RPMI8226 (cell line): ENCODE data around the gene GPN1.
"Not testable (repeated sequence)": the region's sequence is repeated elsewhere in the genome, so short reads cannot be mapped to it uniquely, and the experiment has no call there.

Experiments used
- DNase-seq: peaks from one replicate; pipeline ENCODE4 v3.0.0-alpha.2; 2015

The GPN1 gene

GRCh38 chr2:27627963-27628766, 685 bp upstream of the GPN1 start:
- no peak for DNase-seq

DNA sequence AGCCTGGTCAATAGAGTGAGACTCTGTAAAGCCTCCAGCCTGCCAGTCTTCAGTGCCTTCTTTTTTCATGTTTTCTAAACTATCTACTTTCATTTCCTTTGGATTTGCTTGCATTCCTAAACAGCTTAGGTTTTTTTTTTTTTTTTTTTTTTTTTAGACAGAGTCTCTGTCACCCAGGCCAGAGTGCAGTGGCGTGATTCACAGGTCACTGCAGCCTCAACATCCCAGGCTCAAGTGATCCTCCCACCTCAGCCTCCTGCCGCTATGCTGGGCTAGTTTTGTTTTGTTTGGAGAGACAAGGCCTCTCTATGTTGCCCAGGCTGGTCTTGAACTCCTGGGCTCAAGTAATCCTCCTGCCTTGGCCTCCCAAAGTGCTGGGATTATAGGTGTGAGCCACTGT, 1.4 kb downstream of the GPN1 start:
- not testable (repeated sequence) for DNase-seq

DNA sequence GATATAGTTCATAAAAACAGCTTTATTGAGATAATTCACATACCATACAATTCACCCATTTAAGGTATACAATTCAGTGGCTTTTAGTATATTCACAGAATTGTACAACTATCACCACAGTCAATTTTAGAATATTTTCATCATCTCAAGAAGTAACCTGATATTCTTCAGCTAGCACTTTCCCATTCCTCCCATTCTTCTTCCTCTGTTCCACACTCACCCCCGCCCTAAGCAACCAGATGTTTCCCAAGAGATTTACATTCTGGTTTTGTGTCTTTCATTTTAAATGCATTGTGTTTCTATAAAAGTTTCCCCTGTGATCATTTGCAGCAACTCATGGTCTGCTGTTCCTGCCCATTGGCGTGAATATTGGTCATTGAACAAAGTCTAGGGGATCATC, 5.4 kb downstream of the GPN1 start:
- no peak for DNase-seq

DNA sequence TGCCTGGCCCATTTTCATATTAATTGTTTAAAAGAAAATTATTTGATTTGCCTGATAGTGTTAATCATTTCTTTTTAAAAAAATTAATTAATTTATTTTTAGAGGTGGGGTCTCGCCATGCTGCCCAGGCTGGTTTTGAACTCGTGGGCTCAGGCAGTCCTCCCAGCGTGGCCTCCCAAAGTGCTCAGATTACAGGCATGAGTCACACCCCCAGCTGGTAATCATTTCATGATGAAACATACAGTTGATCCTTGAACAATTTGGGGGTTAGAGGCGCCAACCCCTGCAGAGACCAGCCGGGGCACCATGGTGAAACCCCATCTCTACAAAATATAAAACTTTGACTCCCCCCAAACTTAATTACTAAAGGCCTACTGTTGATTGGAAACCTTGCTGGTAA, 7.9 kb downstream of the GPN1 start:
- no peak for DNase-seq

DNA sequence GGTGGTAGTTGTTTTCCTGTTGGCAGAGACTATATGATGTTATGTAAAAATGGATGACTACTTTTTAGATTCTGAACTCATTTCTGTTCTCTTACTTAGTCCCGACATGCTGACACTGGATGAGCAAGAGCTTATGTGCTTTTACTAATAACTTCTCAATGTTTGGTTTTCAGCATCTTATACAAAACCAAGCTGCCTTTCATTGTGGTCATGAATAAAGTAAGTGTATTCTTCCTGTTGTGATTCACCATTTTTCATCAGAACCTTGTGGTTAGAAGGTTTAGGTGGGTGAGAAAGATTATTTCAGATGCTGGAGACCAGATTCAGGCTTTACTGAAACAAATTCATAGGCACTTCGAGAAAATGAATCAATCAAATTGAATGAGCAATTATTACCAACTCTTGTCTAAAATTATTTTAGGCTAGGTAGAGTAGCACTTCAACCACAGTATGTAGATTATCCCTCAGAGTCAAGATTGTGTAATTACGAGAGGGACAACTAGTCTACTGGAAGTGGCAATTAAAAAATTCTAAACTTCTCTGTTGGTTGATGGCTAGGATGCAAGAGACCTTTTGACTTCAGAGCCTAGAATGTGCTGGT, 9.3 kb downstream of the GPN1 start:
- DNase-seq: no peak

DNA sequence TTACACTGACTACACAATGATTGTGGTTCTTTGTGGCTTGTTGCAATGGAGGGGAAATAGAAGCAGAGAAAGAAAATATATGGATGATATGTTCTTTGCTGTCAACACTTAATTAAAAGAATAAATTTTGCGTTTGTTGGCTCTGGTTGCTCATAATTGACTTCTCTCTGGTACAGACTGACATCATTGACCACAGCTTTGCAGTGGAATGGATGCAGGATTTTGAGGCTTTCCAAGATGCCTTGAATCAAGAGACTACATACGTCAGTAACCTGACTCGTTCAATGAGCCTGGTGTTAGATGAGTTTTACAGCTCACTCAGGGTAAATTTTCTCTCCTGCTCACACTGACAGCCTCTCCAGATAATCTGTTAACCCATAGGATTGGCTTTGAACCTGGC, 9.9 kb downstream of the GPN1 start:
- DNase-seq: no peak

- no peak for DNase-seq
These were observed 11.9 kb downstream of the GPN1 start for GRCh38 chr2:27640722-27641245.

GRCh38 chr2:27645197-27645596, 16.3 kb downstream of the GPN1 start:
- DNase-seq: no peak

- DNase-seq: no peak
These were observed 18.4 kb downstream of the GPN1 start for GRCh38 chr2:27647289-27647688.

GRCh38 chr2:27647737-27648136, 18.9 kb downstream of the GPN1 start:
- DNase-seq: no peak

GRCh38 chr2:27651056-27651455, 22.2 kb downstream of the GPN1 start:
- no peak for DNase-seq

DNA sequence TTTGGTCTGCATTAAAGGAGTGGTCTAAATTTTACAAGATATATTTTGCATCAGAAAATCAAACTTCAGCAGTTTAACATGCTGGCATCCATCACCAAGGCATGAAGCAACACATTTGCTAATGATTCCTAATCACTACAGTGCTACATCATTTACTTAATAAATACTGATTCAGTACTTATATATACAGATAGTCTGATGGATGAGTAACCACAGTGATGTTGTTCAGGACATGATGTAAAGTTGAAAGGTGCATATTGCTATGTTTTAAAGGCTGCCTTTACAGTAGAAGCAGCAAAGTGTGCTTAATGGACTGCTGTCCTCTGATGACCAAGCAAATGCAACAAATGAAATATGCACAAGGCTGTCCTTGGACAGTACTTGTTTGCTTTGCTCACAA, 23.5 kb downstream of the GPN1 start:
- no peak for DNase-seq

DNA sequence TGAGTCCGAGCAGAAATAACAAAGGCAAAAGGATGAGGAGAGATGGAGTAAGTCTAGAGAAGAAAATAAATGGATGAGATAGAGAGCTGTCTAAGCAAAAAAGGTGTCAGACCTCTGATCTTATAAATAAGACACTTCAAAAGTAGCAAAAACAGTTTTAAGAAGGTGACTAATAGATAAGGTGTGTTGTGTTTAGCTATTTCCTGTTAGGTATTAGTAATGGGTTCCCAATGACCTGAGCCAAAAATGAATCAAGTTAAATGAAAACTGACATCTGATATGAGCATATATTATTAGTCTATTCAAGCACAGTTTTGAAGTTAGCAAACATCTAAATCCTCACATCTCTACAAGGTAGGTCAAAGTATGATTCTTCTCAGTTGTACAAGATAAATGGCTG, 23.9 kb downstream of the GPN1 start:
- DNase-seq: no peak

GRCh38 chr2:27653397-27653796, 24.5 kb downstream of the GPN1 start:
- no peak for DNase-seq

DNA sequence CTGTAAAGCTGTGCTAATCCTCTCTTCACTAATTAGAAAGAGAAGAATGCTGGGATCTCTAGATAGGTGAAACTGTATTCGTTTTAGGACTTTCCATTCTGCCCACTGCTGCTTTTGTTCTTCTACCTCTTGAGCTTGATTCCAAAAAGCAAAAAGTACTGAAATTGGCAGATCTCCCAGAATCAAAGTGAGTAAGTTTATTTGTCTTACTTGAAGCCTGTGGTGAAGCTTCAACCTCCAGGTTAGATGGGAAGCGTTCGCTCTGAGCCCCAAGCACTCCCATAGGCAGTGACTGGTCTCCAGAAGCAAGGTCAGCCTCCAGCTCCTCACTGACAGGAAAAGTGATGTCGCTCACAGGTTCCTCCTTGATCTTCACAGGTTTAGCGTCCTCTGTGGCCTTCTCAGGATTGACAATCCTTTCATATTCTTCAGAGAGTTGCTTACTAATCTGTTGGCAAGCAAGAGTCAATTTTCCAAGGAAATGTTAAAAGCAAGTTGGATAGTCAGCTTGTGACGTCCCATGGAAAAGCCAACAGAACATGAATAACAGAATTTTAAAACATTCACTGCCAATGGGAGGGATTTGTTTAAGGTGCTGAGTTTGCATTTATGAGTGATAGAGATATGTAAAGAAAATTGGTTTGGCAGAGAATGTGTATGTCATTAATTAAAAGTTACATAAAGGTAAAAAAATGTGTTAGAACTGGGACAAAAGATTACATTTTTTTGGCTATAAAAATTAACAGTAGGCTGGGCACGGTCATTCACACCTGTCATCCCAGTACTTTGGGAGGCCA, 26.5 kb downstream of the GPN1 start:
- no peak for DNase-seq

- DNase-seq: no peak
These were observed 32.5 kb downstream of the GPN1 start for GRCh38 chr2:27661371-27661770.

GRCh38 chr2:27663285-27664153, 34.7 kb downstream of the GPN1 start, which contains the start of the genes SLC4A1AP and SUPT7L:
TSS of gene SLC4A1AP (plus strand) at chr2:27663889. CDS start at chr2:27663915, 26 bp downstream.
TSS of gene SUPT7L (minus strand) at chr2:27663614. CDS start at chr2:27662192, 1,422 bp downstream.
- DNase-seq: peak; percentile 76

GRCh38 chr2:27664154-27664574, 35.3 kb downstream of the GPN1 start:
- DNase-seq: peak; percentile 7

DNA sequence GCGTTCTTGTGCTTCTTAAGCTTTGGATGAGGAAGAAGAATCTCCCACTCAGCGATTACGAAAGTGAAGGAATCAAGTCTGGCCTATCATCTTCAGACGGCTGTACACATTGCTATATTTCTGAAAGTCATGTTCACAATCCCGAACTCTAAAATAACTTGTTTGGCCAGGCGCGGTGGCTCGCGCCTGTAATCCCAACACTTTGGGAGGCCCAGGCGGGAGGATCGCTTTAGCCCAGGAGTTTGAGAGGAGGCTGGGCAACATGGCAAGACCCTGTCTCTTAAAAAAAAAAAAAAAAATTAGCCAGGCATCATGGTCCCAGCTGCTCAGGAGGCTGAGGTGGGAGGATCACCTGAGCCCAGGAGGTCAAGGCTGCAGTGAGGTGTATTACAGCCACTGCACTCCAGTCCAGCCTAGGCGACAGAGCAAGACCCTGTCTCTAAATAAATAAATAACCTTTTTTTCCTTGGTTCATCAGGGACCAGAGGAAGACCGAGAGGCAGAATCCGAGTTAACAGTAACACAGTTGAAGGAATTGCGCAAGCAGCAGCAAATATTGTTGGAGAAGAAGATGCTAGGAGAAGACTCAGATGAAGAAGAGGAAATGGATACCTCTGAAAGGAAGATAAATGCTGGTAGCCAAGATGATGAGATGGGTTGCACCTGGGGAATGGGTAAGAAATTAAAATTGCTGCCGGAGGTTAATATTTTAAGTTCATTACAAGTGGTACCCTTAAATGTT, 35.9 kb downstream of the GPN1 start:
- no peak for DNase-seq

DNA sequence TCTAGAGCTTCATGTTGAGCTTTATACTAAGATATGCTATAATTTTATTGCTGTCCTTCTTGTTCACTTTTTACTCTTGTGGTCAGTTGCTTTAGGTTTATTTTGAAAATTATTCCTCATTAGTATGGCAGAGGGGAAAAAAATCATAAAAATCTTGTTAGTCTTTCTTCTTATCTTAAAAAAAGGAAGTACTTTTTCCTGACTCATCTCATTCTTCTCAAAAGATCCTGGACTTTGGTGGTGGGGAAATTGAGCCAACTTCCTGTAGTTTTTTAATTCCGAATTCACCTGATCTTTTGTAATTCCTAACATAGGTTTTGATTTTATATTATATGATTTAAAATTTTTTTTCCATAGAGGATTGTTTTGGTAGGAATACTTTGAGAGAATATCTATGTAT, 38.6 kb downstream of the GPN1 start:
- DNase-seq: no peak

DNA sequence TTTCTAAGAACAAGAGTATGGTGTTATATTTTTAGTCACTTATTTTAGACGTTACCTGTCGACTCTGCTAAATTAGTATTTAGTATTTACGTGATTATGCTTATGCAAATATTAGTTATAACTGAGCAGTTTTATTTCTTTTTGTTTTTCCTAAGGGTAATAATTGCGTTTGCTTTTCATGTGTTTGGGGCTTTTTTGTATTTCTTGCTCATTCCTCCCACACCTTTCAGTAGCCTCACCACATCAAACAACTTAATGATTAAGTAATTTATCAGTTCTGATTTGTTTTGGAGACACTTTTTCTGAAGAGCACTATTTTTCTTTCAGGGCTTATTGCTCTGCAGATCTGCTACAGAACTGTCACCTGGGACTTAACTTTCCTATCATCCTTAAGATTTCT, 42.4 kb downstream of the GPN1 start:
- DNase-seq: no peak
